ENCODE data around the gene TMEM54.

TMEM54 gene

DNA sequence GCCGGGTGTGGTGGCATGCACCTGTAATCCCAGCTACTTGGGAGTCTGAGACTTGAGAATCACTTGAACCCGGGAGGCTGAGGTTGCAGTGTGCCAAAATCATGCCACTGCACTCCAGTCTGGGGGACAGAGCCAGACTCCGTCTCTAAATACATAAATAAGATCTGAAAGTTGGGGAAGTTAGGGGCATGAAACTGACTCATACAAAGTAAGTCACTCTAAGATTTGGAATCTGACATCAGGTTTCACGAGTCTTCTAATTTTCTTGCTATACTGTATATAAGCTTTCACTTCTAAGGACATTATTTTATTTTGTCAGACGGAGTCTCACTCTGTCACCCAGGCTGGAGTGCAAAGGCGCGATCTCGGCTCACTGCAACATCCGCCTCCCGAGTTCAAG, 33.3 kb upstream of the TMEM54 start:
- Histone ChIP-seq H3K27ac (ENCODE audit: low read depth, low read length) (no peak overlapping the region), H3K27me3 (ENCODE audit: control insufficient read depth in 5 of 5, insufficient read depth in 4 of 5, low read length in 5 of 5) (no peaks in the 10 kb centered on the region), H3K9ac (ENCODE audit: low read length in 5 of 5) (no peak overlapping the region), H3K4me1 (ENCODE audit: control insufficient read depth in 5 of 5, insufficient read depth in 5 of 5, low read length in 5 of 5) (peaks cover 0 to 21% (median 9%) of the 10 kb centered on the region in 5 donors), H3K4me3 (ENCODE audit: low read depth in 1 of 5, low read length in 5 of 5) (no peak overlapping the region), H3K36me3 (ENCODE audit: control insufficient read depth in 5 of 5, insufficient read depth in 5 of 5, low read length in 5 of 5) (peaks cover 17 to 27% (median 25%) of the 10 kb centered on the region in 5 donors), H3K9me3 (ENCODE audit: control insufficient read depth in 5 of 5, low read length in 5 of 5) (no peaks in the 10 kb centered on the region)

- peaks cover 17 to 27% (median 25%) of the 10 kb centered on the region in 5 donors for H3K36me3 ChIP-seq (ENCODE audit: control insufficient read depth in 5 of 5, insufficient read depth in 5 of 5, low read length in 5 of 5)
- peaks cover 0 to 14% (median 5%) of the 10 kb centered on the region in 5 donors for H3K4me1 ChIP-seq (ENCODE audit: control insufficient read depth in 5 of 5, insufficient read depth in 5 of 5, low read length in 5 of 5)
- H3K27me3 ChIP-seq (ENCODE audit: control insufficient read depth in 5 of 5, insufficient read depth in 4 of 5, low read length in 5 of 5): no peaks in the 10 kb centered on the region
- no peak overlapping the region for H3K9ac ChIP-seq (ENCODE audit: low read length in 5 of 5)
- no peak overlapping the region for H3K4me3 ChIP-seq (ENCODE audit: low read depth in 1 of 5, low read length in 5 of 5)
- H3K9me3 ChIP-seq (ENCODE audit: control insufficient read depth in 5 of 5, low read length in 5 of 5): no peaks in the 10 kb centered on the region
- H3K27ac ChIP-seq (ENCODE audit: low read depth, low read length): peak overlapping the region; percentile 64
These were observed 32.6 kb upstream of the TMEM54 start for GRCh38 chr1:32933742-32934322.

- Histone ChIP-seq H3K4me1 (ENCODE audit: control insufficient read depth in 5 of 5, insufficient read depth in 5 of 5, low read length in 5 of 5) (peaks cover 0 to 12% (median 5%) of the 10 kb centered on the region in 5 donors), H3K9ac (ENCODE audit: low read length in 5 of 5) (no peak overlapping the region), H3K27ac (ENCODE audit: low read depth, low read length) (no peak overlapping the region), H3K4me3 (ENCODE audit: low read depth in 1 of 5, low read length in 5 of 5) (no peak overlapping the region), H3K9me3 (ENCODE audit: control insufficient read depth in 5 of 5, low read length in 5 of 5) (no peaks in the 10 kb centered on the region), H3K36me3 (ENCODE audit: control insufficient read depth in 5 of 5, insufficient read depth in 5 of 5, low read length in 5 of 5) (peaks cover 4 to 12% (median 12%) of the 10 kb centered on the region in 5 donors), H3K27me3 (ENCODE audit: control insufficient read depth in 5 of 5, insufficient read depth in 4 of 5, low read length in 5 of 5) (no peaks in the 10 kb centered on the region)
These were observed 30.6 kb upstream of the TMEM54 start for GRCh38 chr1:32931760-32932159.

GRCh38 chr1:32929366-32929765, 28.2 kb upstream of the TMEM54 start:
- Histone ChIP-seq H3K9ac (ENCODE audit: low read length in 5 of 5) (no peak overlapping the region), H3K9me3 (ENCODE audit: control insufficient read depth in 5 of 5, low read length in 5 of 5) (no peaks in the 10 kb centered on the region)

DNA sequence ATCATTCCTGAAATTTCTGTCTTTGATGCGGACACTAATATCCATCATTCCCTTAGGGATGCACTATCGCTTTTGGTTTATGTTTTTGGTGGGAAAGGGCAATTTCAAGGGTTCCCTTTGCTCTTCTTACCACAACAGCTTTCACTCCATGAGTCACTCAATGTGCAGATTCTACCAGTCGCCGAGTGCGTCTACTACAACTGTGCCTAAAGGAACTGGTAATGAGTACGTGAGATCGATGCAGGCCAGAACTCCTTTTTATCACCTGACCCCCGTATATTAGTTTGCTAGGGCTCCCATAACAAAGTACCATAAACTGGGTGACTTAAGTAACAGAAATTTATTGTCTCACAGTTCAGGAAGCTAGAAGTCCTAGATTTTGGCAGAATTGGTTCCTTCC, 27.5 kb upstream of the TMEM54 start:
- no peaks in the 10 kb centered on the region for H3K9me3 ChIP-seq (ENCODE audit: control insufficient read depth in 5 of 5, low read length in 5 of 5)
- no peaks in the 10 kb centered on the region for H3K36me3 ChIP-seq (ENCODE audit: control insufficient read depth in 5 of 5, insufficient read depth in 5 of 5, low read length in 5 of 5)
- H3K9ac ChIP-seq (ENCODE audit: low read length in 5 of 5): no peak overlapping the region
- H3K27ac ChIP-seq (ENCODE audit: low read depth, low read length): no peak overlapping the region
- H3K27me3 ChIP-seq (ENCODE audit: control insufficient read depth in 5 of 5, insufficient read depth in 4 of 5, low read length in 5 of 5): peaks cover 0 to 3% (median under 1%) of the 10 kb centered on the region in 5 donors
- peaks cover 0 to 25% (median 23%) of the 10 kb centered on the region in 5 donors for H3K4me1 ChIP-seq (ENCODE audit: control insufficient read depth in 5 of 5, insufficient read depth in 5 of 5, low read length in 5 of 5)
- no peak overlapping the region for H3K4me3 ChIP-seq (ENCODE audit: low read depth in 1 of 5, low read length in 5 of 5)

More at GRCh38 chr1:32929366-32929765, 28.2 kb upstream of the TMEM54 start:
- peaks cover 0 to 27% (median 22%) of the 10 kb centered on the region in 5 donors for H3K4me1 ChIP-seq (ENCODE audit: control insufficient read depth in 5 of 5, insufficient read depth in 5 of 5, low read length in 5 of 5)
- peaks cover 0 to 2% (median 0%) of the 10 kb centered on the region in 5 donors for H3K27me3 ChIP-seq (ENCODE audit: control insufficient read depth in 5 of 5, insufficient read depth in 4 of 5, low read length in 5 of 5)
- H3K27ac ChIP-seq (ENCODE audit: low read depth, low read length): no peak overlapping the region
- no peak overlapping the region for H3K4me3 ChIP-seq (ENCODE audit: low read depth in 1 of 5, low read length in 5 of 5)
- no peaks in the 10 kb centered on the region for H3K36me3 ChIP-seq (ENCODE audit: control insufficient read depth in 5 of 5, insufficient read depth in 5 of 5, low read length in 5 of 5)

DNA sequence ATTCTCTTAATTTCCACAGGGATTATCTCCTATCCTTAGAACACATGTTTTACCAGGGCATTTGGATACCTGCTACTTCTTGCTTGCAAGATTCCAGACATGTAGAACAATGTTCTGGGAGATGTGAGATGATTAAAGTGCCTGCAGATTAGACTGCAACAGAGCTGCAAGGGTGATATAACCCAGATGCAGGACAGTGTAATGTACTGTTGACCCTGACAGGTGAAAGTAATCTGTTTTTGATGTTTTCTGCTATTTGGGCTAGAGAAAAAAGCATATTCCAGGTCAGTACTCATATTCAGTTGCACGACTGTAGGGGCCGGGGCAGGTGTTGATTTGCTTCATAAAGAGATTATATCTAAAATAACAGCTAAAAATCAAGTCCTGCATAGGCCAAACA, 27.1 kb upstream of the TMEM54 start:
- Histone ChIP-seq H3K9me3 (ENCODE audit: control insufficient read depth in 5 of 5, low read length in 5 of 5) (no peaks in the 10 kb centered on the region), H3K27me3 (ENCODE audit: control insufficient read depth in 5 of 5, insufficient read depth in 4 of 5, low read length in 5 of 5) (peaks cover 0 to 6% (median 2%) of the 10 kb centered on the region in 5 donors), H3K27ac (ENCODE audit: low read depth, low read length) (no peak overlapping the region), H3K9ac (ENCODE audit: low read length in 5 of 5) (no peak overlapping the region), H3K4me3 (ENCODE audit: low read depth in 1 of 5, low read length in 5 of 5) (no peak overlapping the region), H3K36me3 (ENCODE audit: control insufficient read depth in 5 of 5, insufficient read depth in 5 of 5, low read length in 5 of 5) (no peaks in the 10 kb centered on the region), H3K4me1 (ENCODE audit: control insufficient read depth in 5 of 5, insufficient read depth in 5 of 5, low read length in 5 of 5) (peaks cover 0 to 22% (median 19%) of the 10 kb centered on the region in 5 donors)

DNA sequence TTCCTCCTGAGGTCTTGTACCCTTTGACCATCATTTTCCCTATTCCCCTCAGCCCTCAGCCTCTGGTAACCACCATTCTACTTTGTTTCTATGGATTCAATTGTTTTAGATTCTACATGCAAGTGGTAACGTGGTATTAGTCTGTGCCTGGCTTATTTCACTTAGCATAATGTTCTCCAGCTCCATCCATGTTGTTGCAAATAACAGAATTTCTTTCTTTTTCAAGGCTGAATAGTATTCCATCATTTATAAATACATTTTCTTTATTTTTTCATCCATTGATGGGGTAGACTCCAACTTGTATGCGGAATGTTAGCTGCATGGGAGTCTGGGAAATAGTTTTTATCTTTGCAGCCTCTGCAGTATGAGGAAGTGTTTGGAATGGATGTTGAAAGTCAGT, 26.3 kb upstream of the TMEM54 start:
- Histone ChIP-seq H3K4me1 (ENCODE audit: control insufficient read depth in 5 of 5, insufficient read depth in 5 of 5, low read length in 5 of 5) (peaks cover 0 to 21% (median 19%) of the 10 kb centered on the region in 5 donors), H3K9me3 (ENCODE audit: control insufficient read depth in 5 of 5, low read length in 5 of 5) (no peaks in the 10 kb centered on the region), H3K36me3 (ENCODE audit: control insufficient read depth in 5 of 5, insufficient read depth in 5 of 5, low read length in 5 of 5) (no peaks in the 10 kb centered on the region), H3K27ac (ENCODE audit: low read depth, low read length) (no peak overlapping the region), H3K9ac (ENCODE audit: low read length in 5 of 5) (no peak overlapping the region), H3K27me3 (ENCODE audit: control insufficient read depth in 5 of 5, insufficient read depth in 4 of 5, low read length in 5 of 5) (peaks cover 0 to 11% (median 2%) of the 10 kb centered on the region in 5 donors), H3K4me3 (ENCODE audit: low read depth in 1 of 5, low read length in 5 of 5) (no peak overlapping the region)

DNA sequence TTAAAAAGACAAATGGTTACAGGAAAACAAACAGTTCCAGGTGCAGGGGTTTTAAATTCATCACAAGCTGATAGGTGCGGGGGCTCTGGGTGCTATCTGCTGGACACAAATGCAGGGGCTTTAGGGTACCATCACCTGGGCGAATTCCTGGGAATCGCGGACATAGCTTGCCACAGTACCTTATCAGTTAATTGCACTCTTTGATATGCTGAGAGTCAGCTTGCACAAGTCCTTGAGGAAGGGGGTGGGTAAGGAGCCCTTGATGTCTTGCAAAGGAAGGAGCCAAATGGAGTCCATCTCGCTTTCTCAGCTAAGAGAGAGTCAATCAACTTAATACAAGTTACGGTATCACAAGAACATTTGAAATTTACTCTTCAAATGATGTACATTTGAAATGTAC, 25.4 kb upstream of the TMEM54 start:
- Histone ChIP-seq H3K9me3 (ENCODE audit: control insufficient read depth in 5 of 5, low read length in 5 of 5) (no peaks in the 10 kb centered on the region), H3K36me3 (ENCODE audit: control insufficient read depth in 5 of 5, insufficient read depth in 5 of 5, low read length in 5 of 5) (no peaks in the 10 kb centered on the region), H3K4me3 (ENCODE audit: low read depth in 1 of 5, low read length in 5 of 5) (no peak overlapping the region), H3K27ac (ENCODE audit: low read depth, low read length) (no peak overlapping the region), H3K4me1 (ENCODE audit: control insufficient read depth in 5 of 5, insufficient read depth in 5 of 5, low read length in 5 of 5) (peaks cover 0 to 21% (median 19%) of the 10 kb centered on the region in 5 donors), H3K9ac (ENCODE audit: low read length in 5 of 5) (no peak overlapping the region), H3K27me3 (ENCODE audit: control insufficient read depth in 5 of 5, insufficient read depth in 4 of 5, low read length in 5 of 5) (peaks cover 0 to 11% (median 2%) of the 10 kb centered on the region in 5 donors)

- H3K9me3 ChIP-seq (ENCODE audit: control insufficient read depth in 5 of 5, low read length in 5 of 5): no peaks in the 10 kb centered on the region
- H3K4me3 ChIP-seq (ENCODE audit: low read depth in 1 of 5, low read length in 5 of 5): peak overlapping the region in 3 of 5 donors; percentile 11 to 51 (median 17)
- H3K4me1 ChIP-seq (ENCODE audit: control insufficient read depth in 5 of 5, insufficient read depth in 5 of 5, low read length in 5 of 5): peaks cover 3 to 30% (median 27%) of the 10 kb centered on the region in 5 donors
- no peak overlapping the region for H3K27ac ChIP-seq (ENCODE audit: low read depth, low read length)
- peak overlapping the region in 2 of 5 donors; percentile 25 to 63 for H3K9ac ChIP-seq (ENCODE audit: low read length in 5 of 5)
- peaks cover 0 to 15% (median 2%) of the 10 kb centered on the region in 5 donors for H3K27me3 ChIP-seq (ENCODE audit: control insufficient read depth in 5 of 5, insufficient read depth in 4 of 5, low read length in 5 of 5)
- H3K36me3 ChIP-seq (ENCODE audit: control insufficient read depth in 5 of 5, insufficient read depth in 5 of 5, low read length in 5 of 5): no peaks in the 10 kb centered on the region
These were observed 24.4 kb upstream of the TMEM54 start for GRCh38 chr1:32925403-32926162.

DNA sequence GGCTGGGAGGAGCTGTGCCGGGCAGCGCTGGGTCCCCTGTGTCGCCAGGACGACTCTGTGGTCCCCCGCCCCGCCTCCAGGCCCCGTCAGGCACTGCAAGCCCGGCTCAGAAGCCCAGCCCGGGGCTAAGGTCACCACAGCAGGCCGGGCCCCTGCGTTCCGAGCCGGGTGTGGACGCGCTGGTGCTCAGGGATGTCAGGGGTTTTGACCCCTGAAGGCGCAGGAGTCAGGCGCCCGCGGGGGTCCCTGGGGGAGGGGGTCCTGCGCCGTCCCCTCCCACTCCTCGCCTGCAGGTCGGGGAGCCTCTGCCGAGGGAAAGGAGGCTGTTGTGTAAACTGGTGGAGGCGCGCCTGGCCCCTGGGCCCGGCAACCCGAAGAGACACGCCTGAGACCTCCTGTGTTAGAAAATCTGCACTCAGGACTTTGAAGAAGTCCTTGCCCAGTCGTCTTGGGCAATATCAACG, 23.7 kb upstream of the TMEM54 start:
- peaks cover 3 to 33% (median 29%) of the 10 kb centered on the region in 5 donors for H3K4me1 ChIP-seq (ENCODE audit: control insufficient read depth in 5 of 5, insufficient read depth in 5 of 5, low read length in 5 of 5)
- peaks cover 0 to 15% (median 2%) of the 10 kb centered on the region in 5 donors for H3K27me3 ChIP-seq (ENCODE audit: control insufficient read depth in 5 of 5, insufficient read depth in 4 of 5, low read length in 5 of 5)
- H3K27ac ChIP-seq (ENCODE audit: low read depth, low read length): no peak overlapping the region
- peak overlapping the region in 2 of 5 donors; percentile 30 to 63 for H3K9ac ChIP-seq (ENCODE audit: low read length in 5 of 5)
- H3K36me3 ChIP-seq (ENCODE audit: control insufficient read depth in 5 of 5, insufficient read depth in 5 of 5, low read length in 5 of 5): no peaks in the 10 kb centered on the region
- H3K4me3 ChIP-seq (ENCODE audit: low read depth in 1 of 5, low read length in 5 of 5): peak overlapping the region in 4 of 5 donors; percentile 17 to 53 (median 41)
- H3K9me3 ChIP-seq (ENCODE audit: control insufficient read depth in 5 of 5, low read length in 5 of 5): no peaks in the 10 kb centered on the region

Measured in subcutaneous abdominal adipose tissue (tissue), 5 donors.